Measurements from ENCODE around the gene TMEM250. TPM values are rescaled to one million over a fixed set of nuclear protein-coding genes. Genes with fewer than 3 reads are reported as not detected.

The TMEM250 gene
- total RNA-seq, 1 experiment from 2014 or later: 37.5 TPM

DNA sequence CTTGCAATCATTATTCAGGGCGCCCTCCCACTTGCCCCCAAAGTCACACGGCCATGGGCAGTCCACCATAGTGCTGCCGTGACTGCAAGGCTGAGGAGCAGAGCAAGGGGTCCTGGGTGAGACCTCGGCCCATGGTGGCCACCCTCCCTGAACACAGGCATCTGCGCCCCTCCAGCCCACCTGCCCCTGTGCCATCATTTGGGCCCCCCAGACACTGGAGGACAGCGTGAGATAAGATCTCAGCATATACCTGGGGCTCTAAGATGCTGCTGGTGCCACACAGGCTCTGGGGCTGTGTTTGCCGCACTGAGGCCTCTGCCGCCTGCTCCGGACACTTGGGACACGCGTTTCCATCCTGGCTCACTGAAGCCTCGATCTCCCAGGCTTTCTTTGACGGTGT is 3.5 kb downstream of the TMEM250 start (continued):
- TF ChIP-seq REST (IDR thresholded peaks at IDR 0.05; ENCODE audit: low read depth): no peak
- no peak for TF ChIP-seq ELF1 (IDR thresholded peaks at IDR 0.05; ENCODE audit: borderline replicate concordance, low read depth)
- TF ChIP-seq FOSL1 (IDR thresholded peaks at IDR 0.05; ENCODE audit: low read depth): no peak
- no peak for TF ChIP-seq SP1 (IDR thresholded peaks at IDR 0.05; ENCODE audit: low read depth)

DNA sequence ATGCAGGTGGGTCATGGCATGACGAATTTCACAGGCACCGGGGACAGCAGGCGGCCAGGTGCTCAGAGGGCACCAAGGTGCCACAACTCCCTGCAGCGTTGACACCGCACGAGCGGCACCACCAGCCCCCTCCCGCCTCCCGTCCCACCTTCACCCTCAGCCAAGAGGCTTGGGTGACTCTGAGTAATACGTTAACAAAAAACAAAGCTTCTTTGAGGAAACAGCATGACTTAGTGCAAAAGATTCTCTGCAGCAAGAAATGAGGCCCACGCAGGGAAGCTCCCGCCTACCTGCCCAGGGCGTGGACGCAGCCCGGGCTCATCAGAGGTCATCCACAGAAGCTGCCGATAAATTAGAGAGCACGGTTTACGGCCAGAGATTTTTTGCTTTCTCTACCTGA is 4.1 kb downstream of the TMEM250 start:
- Histone ChIP-seq H3K27me3 (ENCODE audit: insufficient read depth, low read length) (no peaks in the 10 kb centered on the region), H3K79me2 (ENCODE audit: insufficient read depth, low read length) (peaks cover 22% of the 10 kb centered on the region; the same call in 1 of the 2 replicates), H3K4me1 (ENCODE audit: control insufficient read depth in 1 of 2, insufficient read depth in 2 of 2, low read length in 2 of 2) (peaks cover 18 to 58% of the 10 kb centered on the region in 2 experiments), H4K20me1 (ENCODE audit: insufficient read depth) (no peaks in the 10 kb centered on the region), H3K36me3 (ENCODE audit: control insufficient read depth in 1 of 2, insufficient read depth in 2 of 2, low read length in 2 of 2) (no peaks in the 10 kb centered on the region), H2AFZ (ENCODE audit: low read depth, low read length, poor library complexity, severe bottlenecking) (no peak overlapping the region), H3K9ac (ENCODE audit: low read length) (peak overlapping the region; percentile 12; the same call in 1 of the 2 replicates), H3K9me3 (ENCODE audit: control insufficient read depth in 1 of 2, insufficient read depth in 1 of 2, low read depth in 1 of 2, low read length in 2 of 2) (no peaks in the 10 kb centered on the region), H3K4me2 (ENCODE audit: low read length) (peak overlapping the region; percentile 40), H3K4me3 (replicated peaks in 1 of 2; ENCODE audit: low read depth in 1 of 2, low read length in 2 of 2) (no peak overlapping the region), H3K9me2 (ENCODE audit: insufficient read depth) (no peaks in the 10 kb centered on the region), H3K27ac (ENCODE audit: low read depth, low read length) (no peak overlapping the region; the same call in 1 of the 2 replicates)
- no peak for ATAC-seq
- intact Hi-C loops (cut with micrococcal nuclease): no loop called here
- BruUV-seq (replicated peaks): TSS peak; percentile 36
- ChIA-PET CTCF (no interaction called here), POLR2A (no interaction called here), RAD21 (ENCODE audit: low non-redundant PET in 1 of 2, low total read pairs in 2 of 2, uncharacterized antibody in 2 of 2, unreplicated experiment in 2 of 2) (no interaction called here)
- no peak for DNase-seq (ENCODE audit: low read depth, low spot score)
- TF ChIP-seq EZH2phosphoT487 (IDR thresholded peaks at IDR 0.05; ENCODE audit: borderline replicate concordance) (no peak), ZBTB33 (IDR thresholded peaks at IDR 0.05; ENCODE audit: extremely low read depth, insufficient replicate concordance, low read length) (no peak), SIN3A (IDR thresholded peaks at IDR 0.05; ENCODE audit: low read depth) (no peak), EZH2 (IDR thresholded peaks at IDR 0.05) (no peak), CEBPB (IDR thresholded peaks at IDR 0.05; ENCODE audit: low read depth) (no peak), ELF1 (IDR thresholded peaks at IDR 0.05; ENCODE audit: borderline replicate concordance, low read depth) (no peak), ZNF274 (IDR thresholded peaks at IDR 0.05; ENCODE audit: low read depth, low read length) (no peak), ZFX (IDR thresholded peaks at IDR 0.05) (no peak), FOSL1 (IDR thresholded peaks at IDR 0.05; ENCODE audit: low read depth) (no peak), REST (IDR thresholded peaks at IDR 0.05; ENCODE audit: low read depth) (no peak), TCF7L2 (IDR thresholded peaks at IDR 0.05; ENCODE audit: borderline replicate concordance, extremely low read depth, insufficient read depth, insufficient read length) (no peak), CBX3 (IDR thresholded peaks at IDR 0.05; ENCODE audit: low read depth) (no peak)
